ENCODE data around the gene GTPBP3. TPM values are rescaled to one million over a fixed set of nuclear protein-coding genes. Genes with fewer than 3 reads are reported as not detected.

Gene GTPBP3
- total and polyA plus RNA-seq, 9 of the 15 experiments (the other 6 are each of a cell fraction or from before 2014, with no cell fraction given) = 4.9 to 124 (median 22.6) TPM

DNA sequence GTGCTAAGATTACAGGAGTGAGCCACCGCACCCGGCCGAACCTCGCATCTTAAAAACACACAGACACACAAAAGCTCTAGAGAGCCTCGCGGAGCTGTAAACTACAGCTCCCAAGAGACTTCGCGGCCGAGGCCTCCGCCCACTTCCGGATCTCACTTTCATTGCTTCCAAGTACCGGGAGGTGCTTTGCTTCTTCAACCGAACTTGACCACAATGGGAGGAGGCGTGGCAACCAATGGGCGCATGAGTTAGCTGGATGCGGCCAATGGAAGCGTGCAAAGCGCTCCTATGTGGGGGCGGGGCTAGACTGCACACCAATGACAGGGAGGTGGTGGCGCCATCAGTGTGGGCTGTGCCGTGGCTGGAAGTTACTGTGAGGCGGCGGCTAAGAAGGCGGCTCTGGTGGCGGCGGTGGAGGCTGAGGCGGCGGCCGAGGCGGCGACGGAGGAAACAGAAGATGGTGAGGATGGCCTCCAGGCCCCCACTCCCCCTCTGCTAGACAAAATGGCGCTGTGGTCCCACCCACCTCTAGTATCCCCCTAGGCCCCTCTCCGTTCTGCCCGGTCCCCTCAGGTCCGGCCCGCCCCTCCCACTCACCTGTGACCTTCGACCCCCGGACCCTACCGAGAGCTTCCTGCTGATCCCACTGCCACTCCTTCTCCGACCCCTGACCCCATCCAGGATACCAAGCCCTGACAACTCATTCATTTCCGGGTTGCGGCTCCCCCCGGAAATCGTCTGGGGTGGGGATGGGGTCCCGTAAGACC is 28.0 kb upstream of the GTPBP3 start, which contains the start of gene DDA1 (continued):
- TF ChIP-seq IRF1 (CRISPR knock-in tag; IDR thresholded peaks at IDR 0.05; ENCODE audit: borderline replicate concordance) (no peak), TEAD2 (tag; IDR thresholded peaks at IDR 0.05) (no peak), HEY1 (CRISPR knock-in tag; IDR thresholded peaks at IDR 0.05; ENCODE audit: borderline replicate concordance) (no peak), CBFA2T3 (IDR thresholded peaks at IDR 0.05) (no peak), ZNF280A (IDR thresholded peaks at IDR 0.05; ENCODE audit: low read depth, partially characterized antibody) (no peak), HDAC3 (IDR thresholded peaks at IDR 0.05; ENCODE audit: borderline replicate concordance, partially characterized antibody) (no peak), TARDBP (IDR thresholded peaks at IDR 0.05) (no peak), RFX1 (IDR thresholded peaks at IDR 0.05) (no peak), PPARD (CRISPR knock-in tag; IDR thresholded peaks at IDR 0.05) (no peak), ELF1 (tag; IDR thresholded peaks at IDR 0.05) (peak; percentile 93), RBM22 (IDR thresholded peaks at IDR 0.05; ENCODE audit: low read depth, low read length, poor library complexity, severe bottlenecking) (no peak), POLR2B (IDR thresholded peaks at IDR 0.05; ENCODE audit: low read depth, partially characterized antibody) (peak; percentile 67), ZNF644 (tag; IDR thresholded peaks at IDR 0.05; ENCODE audit: low read depth) (no peak), MLLT1 (IDR thresholded peaks at IDR 0.05) (peak; percentile 95 to 98), FOXJ3 (CRISPR knock-in tag; IDR thresholded peaks at IDR 0.05) (no peak), KDM2B (CRISPR knock-in tag; IDR thresholded peaks at IDR 0.05) (no peak), PHF8 (IDR thresholded peaks at IDR 0.05; ENCODE audit: borderline replicate concordance, low read length) (peak; percentile 78; the same call in 1 of the 2 replicates), VEZF1 (CRISPR knock-in tag; IDR thresholded peaks at IDR 0.05) (peak; percentile 75), MTA2 (IDR thresholded peaks at IDR 0.05; ENCODE audit: low read depth) (peak; percentile 74)
- TF ChIP-seq, protein P1, sequence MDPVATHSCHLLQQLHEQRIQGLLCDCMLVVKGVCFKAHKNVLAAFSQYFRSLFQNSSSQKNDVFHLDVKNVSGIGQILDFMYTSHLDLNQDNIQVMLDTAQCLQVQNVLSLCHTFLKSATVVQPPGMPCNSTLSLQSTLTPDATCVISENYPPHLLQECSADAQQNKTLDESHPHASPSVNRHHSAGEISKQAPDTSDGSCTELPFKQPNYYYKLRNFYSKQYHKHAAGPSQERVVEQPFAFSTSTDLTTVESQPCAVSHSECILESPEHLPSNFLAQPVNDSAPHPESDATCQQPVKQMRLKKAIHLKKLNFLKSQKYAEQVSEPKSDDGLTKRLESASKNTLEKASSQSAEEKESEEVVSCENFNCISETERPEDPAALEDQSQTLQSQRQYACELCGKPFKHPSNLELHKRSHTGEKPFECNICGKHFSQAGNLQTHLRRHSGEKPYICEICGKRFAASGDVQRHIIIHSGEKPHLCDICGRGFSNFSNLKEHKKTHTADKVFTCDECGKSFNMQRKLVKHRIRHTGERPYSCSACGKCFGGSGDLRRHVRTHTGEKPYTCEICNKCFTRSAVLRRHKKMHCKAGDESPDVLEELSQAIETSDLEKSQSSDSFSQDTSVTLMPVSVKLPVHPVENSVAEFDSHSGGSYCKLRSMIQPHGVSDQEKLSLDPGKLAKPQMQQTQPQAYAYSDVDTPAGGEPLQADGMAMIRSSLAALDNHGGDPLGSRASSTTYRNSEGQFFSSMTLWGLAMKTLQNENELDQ (CRISPR knock-in tag; IDR thresholded peaks at IDR 0.05; ENCODE audit: borderline replicate concordance) = no peak
